T47D (cell line): ENCODE measurements around the gene BACH1.
"Not testable (repeated sequence)": the region's sequence is repeated elsewhere in the genome, so short reads cannot be mapped to it uniquely, and the experiment has no call there.

ENCODE experiments used
- DNase-seq, 2 experiments: peaks; one replicate each; pipeline versions ENCODE4 v3.0.0 to v3.0.0-alpha.2; 2011 to 2012; ENCODE audit warnings: low read depth in 1 of 2, low spot score in 1 of 2
- JUND ChIP-seq: IDR thresholded peaks from 2 replicates; pipeline ENCODE4 v1.6.1; 2012; ENCODE audit warnings: low read depth
- in situ Hi-C: cut with HindIII; loops from 2 replicates; pipeline ENCODE4 v1.10.0; 2016; ENCODE audit warnings: low sequenced_read_pairs, low pct_unique_long_range_greater_than_20kb

BACH1 gene

GRCh38 chr21:29265690-29266479 lies 32.8 kb upstream of the BACH1 start:
- no peak for TF ChIP-seq JUND
- DNase-seq, result no peak
- in situ Hi-C loops, result no loop called here

- DNase-seq, result no peak
- no peak for TF ChIP-seq JUND
- in situ Hi-C loops, result no loop called here
Observed at GRCh38 chr21:29267666-29268065, 31.1 kb upstream of the BACH1 start.

- in situ Hi-C loops, result no loop called here
- no peak for TF ChIP-seq JUND
- DNase-seq, result no peak
Observed at GRCh38 chr21:29271927-29272333, 26.8 kb upstream of the BACH1 start.

GRCh38 chr21:29277442-29277841 lies 21.3 kb upstream of the BACH1 start:
- in situ Hi-C loops, result no loop called here

DNA sequence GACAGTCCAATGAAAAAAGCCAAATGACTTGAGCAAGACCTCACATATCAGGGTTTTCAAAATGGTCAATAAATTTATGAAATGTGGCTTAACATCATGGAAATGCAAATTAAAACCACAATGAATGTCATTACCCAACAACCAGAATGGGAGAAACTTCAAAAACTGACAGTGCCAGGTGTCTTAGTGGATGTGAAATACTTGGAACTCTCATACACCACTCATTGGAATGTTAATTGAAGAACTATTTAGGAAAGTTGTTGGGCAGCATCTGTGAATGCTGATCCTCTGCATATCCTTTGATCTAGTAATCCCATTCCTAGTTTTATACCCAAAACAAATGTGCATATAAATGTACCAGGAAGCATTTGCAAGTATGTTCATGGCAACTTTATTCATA lies 19.2 kb upstream of the BACH1 start:
- no peak for DNase-seq
- in situ Hi-C loops, result no loop called here

More at GRCh38 chr21:29277442-29277841, 21.3 kb upstream of the BACH1 start:
- TF ChIP-seq JUND, result no peak
- no peak for DNase-seq

GRCh38 chr21:29281801-29282200 lies 16.9 kb upstream of the BACH1 start:
- DNase-seq, in situ Hi-C loops: not testable (repeated sequence)

More for the DNA sequence above, 19.2 kb upstream of the BACH1 start:
- TF ChIP-seq JUND, result no peak

DNA sequence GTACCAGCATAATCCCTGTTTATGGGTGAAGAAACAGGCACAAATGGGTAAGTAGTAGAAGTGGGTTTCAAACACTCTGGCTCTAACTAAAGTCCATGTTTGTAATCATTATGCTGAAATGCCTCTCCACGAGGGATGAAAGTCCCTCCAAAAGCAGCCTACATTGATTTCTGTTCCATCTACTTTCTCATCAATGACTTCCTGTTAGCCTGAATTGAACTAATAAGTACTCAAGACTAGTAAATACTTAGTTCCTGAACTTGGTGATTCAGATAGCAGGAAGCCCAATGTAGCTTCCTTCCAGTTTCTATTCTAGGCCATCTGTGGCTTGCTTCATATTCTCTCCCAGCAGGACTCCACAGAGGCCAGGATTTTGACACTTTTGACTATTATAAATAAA lies 11.3 kb upstream of the BACH1 start:
- TF ChIP-seq JUND, result no peak
- no peak for DNase-seq
- in situ Hi-C loops, result no loop called here

- DNase-seq, result peak in 1 of 2 experiments; percentile 13
- in situ Hi-C loops, result no loop called here
- TF ChIP-seq JUND, result no peak
Observed at GRCh38 chr21:29288239-29288638, 10.5 kb upstream of the BACH1 start.

DNA sequence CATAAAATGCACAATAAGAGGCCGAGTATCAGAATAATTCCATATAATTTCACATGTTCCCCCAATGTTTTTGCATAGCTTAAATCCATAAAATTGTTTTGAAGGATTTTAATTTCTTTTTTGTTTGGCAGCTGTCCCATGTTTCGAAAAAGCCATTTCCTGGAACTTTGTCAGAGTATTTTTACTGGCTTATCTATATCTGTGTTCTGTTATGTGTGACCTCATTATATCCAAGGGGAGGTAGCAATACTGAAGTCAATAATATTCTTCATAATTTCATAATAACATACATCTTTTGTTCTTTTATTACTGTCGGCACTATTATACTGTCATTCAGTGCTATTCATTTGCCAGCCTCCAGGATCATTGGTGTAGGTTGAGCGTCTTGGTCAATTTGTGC lies 9.4 kb upstream of the BACH1 start:
- no peak for DNase-seq
- no peak for TF ChIP-seq JUND
- in situ Hi-C loops, result no loop called here

DNA sequence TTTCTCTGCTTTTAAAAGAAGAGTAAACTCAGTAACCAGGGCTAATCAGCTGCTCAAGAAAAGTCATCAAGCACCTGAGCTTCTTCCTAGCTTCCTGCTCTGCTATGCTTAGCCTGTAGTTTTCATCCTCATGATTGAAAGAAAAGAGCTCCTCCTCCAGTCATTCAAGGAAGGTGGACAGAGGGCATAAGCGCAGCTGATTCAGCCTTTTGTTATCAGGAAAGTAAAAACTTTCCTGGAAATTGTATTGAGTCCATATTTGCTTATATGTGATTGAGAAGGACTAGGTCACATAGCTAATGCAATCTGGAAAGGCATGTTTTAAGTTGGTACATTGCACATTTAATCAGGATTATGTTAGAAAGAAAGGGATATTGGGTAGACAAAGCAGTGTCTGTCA lies 8.5 kb upstream of the BACH1 start:
- no peak for TF ChIP-seq JUND
- in situ Hi-C loops, result no loop called here
- no peak for DNase-seq

DNA sequence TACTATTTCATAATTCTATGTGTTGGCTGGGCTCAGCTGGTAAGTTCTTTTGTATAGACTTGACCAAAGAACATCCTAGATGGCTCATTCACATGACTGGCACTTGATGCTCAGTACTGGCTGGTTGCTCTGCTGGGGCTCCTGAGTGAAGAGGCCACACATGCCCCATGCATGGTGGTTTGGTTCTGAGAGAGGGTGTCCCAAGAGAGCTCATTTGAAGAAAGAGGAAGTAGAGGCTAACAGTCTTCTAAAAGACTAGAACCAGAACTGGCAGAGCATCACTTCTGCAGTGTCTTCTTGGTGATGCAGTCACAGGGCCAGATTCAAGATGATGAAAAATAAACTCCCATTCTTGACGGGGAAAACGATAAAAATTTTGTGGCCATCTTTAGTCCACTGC lies 5.2 kb upstream of the BACH1 start:
- DNase-seq, result no peak
- in situ Hi-C loops, result no loop called here
- no peak for TF ChIP-seq JUND

- DNase-seq, result no peak
- no peak for TF ChIP-seq JUND
- in situ Hi-C loops, result no loop called here
Observed at GRCh38 chr21:29295066-29295650, 3.6 kb upstream of the BACH1 start.

DNA sequence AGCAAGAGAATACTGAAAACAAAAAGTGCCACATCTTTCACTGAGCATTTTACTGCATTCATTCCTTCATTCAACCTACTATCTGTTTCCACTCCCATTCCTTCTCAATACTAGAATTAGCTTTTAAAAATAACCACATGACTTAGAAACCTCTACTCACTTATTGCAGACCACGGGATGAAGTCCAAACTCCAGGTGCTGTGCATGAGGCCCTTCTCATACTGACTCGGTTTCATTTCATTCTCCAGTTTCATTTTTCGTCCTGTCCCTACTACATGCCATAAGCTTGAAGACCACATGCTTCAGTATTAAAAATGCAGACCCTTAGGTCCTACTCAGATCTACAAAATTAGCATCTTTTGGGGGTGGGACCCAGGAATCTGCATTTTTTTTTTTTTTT lies 2.3 kb upstream of the BACH1 start:
- no peak for DNase-seq
- TF ChIP-seq JUND, result no peak
- in situ Hi-C loops, result no loop called here
